H1 (cell line): ENCODE results near the gene PHLPP1. TPM values are rescaled to one million over a fixed set of nuclear protein-coding genes. Genes with fewer than 3 reads are reported as not detected.

ENCODE experiments used
- CTCF ChIA-PET: fragments of 300-600 bp; sonication (Branson Sonifier 250); formaldehyde crosslinking; loops from one replicate; lab custom pipeline; 2021; ENCODE audit not compliant: partially characterized antibody; lab: Charles Lee
- POLR2A ChIA-PET: fragments of 300-600 bp; sonication (Branson Sonifier 250); formaldehyde crosslinking; loops from one replicate; lab custom pipeline; 2021; ENCODE audit warnings: inconsistent platforms; ENCODE audit not compliant: partially characterized antibody; lab: Charles Lee
- DNase-seq, 2 experiments: peaks; one replicate each; pipeline versions ENCODE4 v3.0.0 to v3.0.0-alpha.2; 2010 to 2022; ENCODE audit warnings: low spot score in 2 of 2, low read depth in 1 of 2, mixed read lengths in 1 of 2
- FAIRE-seq: peaks from 2 replicates; lab custom pipeline; 2011; peaks lifted over from hg19 to GRCh38; lab: Jason Lieb, UNC
- H2AFZ ChIP-seq: 2 replicates; pipeline ENCODE4 v1.8.1; 2012; ENCODE audit warnings: low read length, inconsistent platforms
- H2AK5ac ChIP-seq: 2 replicates; pipeline ENCODE4 v1.6.1; 2013; ENCODE audit warnings: low read depth, low read length
- H2BK120ac ChIP-seq: replicated peaks from 2 replicates; pipeline ENCODE3; 2013; ENCODE audit warnings: low read depth, low read length, inconsistent platforms
- H2BK12ac ChIP-seq: 2 replicates; pipeline ENCODE4 v1.6.1; 2013; ENCODE audit warnings: low read depth, low read length
- H2BK15ac ChIP-seq: 2 replicates; pipeline ENCODE4 v1.6.1; 2013; ENCODE audit warnings: low read length
- H2BK20ac ChIP-seq: 2 replicates; pipeline ENCODE4 v1.6.1; 2013; ENCODE audit warnings: low read length
- H2BK5ac ChIP-seq: 2 replicates; pipeline ENCODE4 v1.6.1; 2013; ENCODE audit warnings: low read depth, low read length
- H3K14ac ChIP-seq: 2 replicates; pipeline ENCODE4 v1.6.1; 2013; ENCODE audit warnings: inconsistent platforms; ENCODE audit not compliant: insufficient read length
- H3K18ac ChIP-seq: 2 replicates; pipeline ENCODE4 v1.6.1; 2013; ENCODE audit warnings: low read length; ENCODE audit errors: extremely low read depth
- H3K23ac ChIP-seq: 2 replicates; pipeline ENCODE4 v1.6.1; 2013; ENCODE audit warnings: inconsistent platforms; ENCODE audit not compliant: insufficient read length
- H3K23me2 ChIP-seq: 2 replicates; pipeline ENCODE4 v1.6.1; 2013; ENCODE audit warnings: low read depth, low read length
- H3K27ac ChIP-seq: 2 replicates; pipeline ENCODE4 v1.6.1; 2011; ENCODE audit warnings: low read depth, low read length, inconsistent platforms
- H3K27me3 ChIP-seq, 4 experiments: replicated peaks in 1 of 4; 1 replicate in 1 of 4; 2 replicates in 3 of 4; pipeline versions ENCODE4 v1.6.1 to v1.8.1; 2011 to 2013; ENCODE audit warnings: low read length in 3 of 4, mild to moderate bottlenecking in 3 of 4, inconsistent platforms in 2 of 4, mixed read lengths in 2 of 4, moderate library complexity in 1 of 4; ENCODE audit not compliant: control insufficient read depth in 3 of 4, insufficient read depth in 3 of 4; ENCODE audit errors: extremely low read depth in 1 of 4
- H3K36me3 ChIP-seq, 4 experiments: 2 replicates each; pipeline versions ENCODE4 v1.6.1 to v1.8.1; 2011 to 2013; ENCODE audit warnings: mild to moderate bottlenecking in 4 of 4, low read length in 3 of 4, moderate library complexity in 2 of 4, control low read depth in 1 of 4, inconsistent platforms in 1 of 4; ENCODE audit not compliant: insufficient read depth in 4 of 4, control insufficient read depth in 2 of 4
- H3K4ac ChIP-seq: replicated peaks from 2 replicates; pipeline ENCODE3; 2013; ENCODE audit warnings: low read length, low read depth, mixed read lengths, inconsistent platforms; ENCODE audit not compliant: insufficient read length
- H3K4me1 ChIP-seq, 4 experiments: replicated peaks in 1 of 4; 1 replicate in 1 of 4; 2 replicates in 3 of 4; pipeline versions ENCODE4 v1.6.1 to v1.8.1; 2011 to 2013; ENCODE audit warnings: low read length in 3 of 4, inconsistent platforms in 2 of 4, mixed read lengths in 1 of 4; ENCODE audit not compliant: insufficient read depth in 4 of 4, control insufficient read depth in 3 of 4
- H3K4me2 ChIP-seq, 2 experiments: 2 replicates each; pipeline versions ENCODE4 v1.6.1 to v1.8.1; 2011 to 2013; ENCODE audit warnings: low read depth in 2 of 2, low read length in 2 of 2, control low read depth in 1 of 2, inconsistent platforms in 1 of 2, mild to moderate bottlenecking in 1 of 2; ENCODE audit not compliant: insufficient read depth in 1 of 2
- H3K4me3 ChIP-seq, 4 experiments: fragments of 200-600, 300-600 bp in 1 of 4; sonication (generic), shearing (Covaris generic), sonication (Bioruptor Twin) in 1 of 4; 2 replicates each; pipeline versions ENCODE4 v1.5.1 to v1.8.1; 2011 to 2016; ENCODE audit warnings: low read length in 4 of 4, low read depth in 3 of 4, control low read depth in 2 of 4, inconsistent platforms in 2 of 4, mild to moderate bottlenecking in 2 of 4, mixed read lengths in 1 of 4, moderate library complexity in 1 of 4; ENCODE audit not compliant: insufficient read depth in 2 of 4; ENCODE audit errors: extremely low read depth in 1 of 4
- H3K56ac ChIP-seq: replicated peaks from 2 replicates; pipeline ENCODE3; 2013; ENCODE audit warnings: low read depth, mild to moderate bottlenecking, mixed read lengths, low read length, inconsistent platforms; ENCODE audit not compliant: insufficient read length
- H3K79me1 ChIP-seq: 2 replicates; pipeline ENCODE4 v1.6.1; 2013; ENCODE audit warnings: low read depth, low read length, control low read depth
- H3K79me2 ChIP-seq, 2 experiments: 2 replicates each; pipeline versions ENCODE4 v1.6.1 to v1.8.1; 2012 to 2013; ENCODE audit warnings: low read length in 2 of 2, mild to moderate bottlenecking in 2 of 2, inconsistent platforms in 1 of 2; ENCODE audit not compliant: insufficient read depth in 2 of 2, control insufficient read depth in 1 of 2
- H3K9ac ChIP-seq, 4 experiments: replicated peaks in 1 of 4; 1 replicate in 1 of 4; 2 replicates in 3 of 4; pipeline versions ENCODE4 v1.6.1 to v1.8.1; 2011 to 2013; ENCODE audit warnings: low read depth in 3 of 4, low read length in 3 of 4, control low read depth in 2 of 4, mild to moderate bottlenecking in 2 of 4, moderate library complexity in 2 of 4, inconsistent platforms in 1 of 4; ENCODE audit errors: extremely low read depth in 1 of 4
- H3K9me3 ChIP-seq, 2 experiments: 2 replicates each; pipeline versions ENCODE4 v1.6.1 to v1.8.1; 2012 to 2013; ENCODE audit warnings: mild to moderate bottlenecking in 2 of 2, moderate library complexity in 2 of 2, control low read depth in 1 of 2, inconsistent platforms in 1 of 2, low read depth in 1 of 2, low read length in 1 of 2, mixed read lengths in 1 of 2; ENCODE audit not compliant: insufficient read depth in 2 of 2
- H4K20me1 ChIP-seq, 2 experiments: replicated peaks in 1 of 2; 2 replicates each; pipeline versions ENCODE3 to v1.8.1; 2011 to 2013; ENCODE audit warnings: inconsistent platforms in 2 of 2, low read length in 2 of 2, mild to moderate bottlenecking in 1 of 2; ENCODE audit not compliant: insufficient read depth in 2 of 2, control insufficient read depth in 1 of 2
- H4K5ac ChIP-seq: 2 replicates; pipeline ENCODE4 v1.6.1; 2013; ENCODE audit warnings: low read length, low read depth, mixed read lengths, inconsistent platforms; ENCODE audit not compliant: insufficient read length
- H4K8ac ChIP-seq: 2 replicates; pipeline ENCODE4 v1.8.0; 2013; ENCODE audit warnings: mild to moderate bottlenecking, moderate library complexity, low read length, inconsistent platforms; ENCODE audit not compliant: insufficient read depth; ENCODE audit errors: extremely low read depth
- H4K91ac ChIP-seq: replicated peaks from 2 replicates; pipeline ENCODE3; 2013; ENCODE audit warnings: low read length, mixed read lengths, inconsistent platforms; ENCODE audit not compliant: insufficient read length
- CTCF ChIP-seq, 3 experiments: IDR thresholded peaks; 1 replicate in 2 of 3; 2 replicates in 1 of 3; pipeline versions ENCODE4 v1.5.1 to v1.6.1; 2011; ENCODE audit warnings: low read length in 3 of 3, mild to moderate bottlenecking in 3 of 3, inconsistent platforms in 2 of 3, low read depth in 1 of 3, moderate library complexity in 1 of 3; ENCODE audit not compliant: insufficient read depth in 1 of 3; ENCODE audit errors: control extremely low read depth in 1 of 3
- WGBS, 2 experiments: shearing (Covaris generic) in 1 of 2; methylation state at CpG; one replicate each; pipeline versions ENCODE4 v1.1.6 to v1.1.7; 2013 to 2015; ENCODE audit warnings: low lambda C conversion rate in 2 of 2, mixed read lengths in 2 of 2, inconsistent platforms in 1 of 2, low coverage in 1 of 2, missing lambda C conversion rate in 1 of 2; ENCODE audit not compliant: insufficient replicate concordance in 2 of 2, insufficient coverage in 1 of 2, insufficient read length in 1 of 2; ENCODE audit errors: extremely low coverage in 1 of 2, missing lambda C conversion rate in 1 of 2; 5-methylcytosine and 5-hydroxymethylcytosine counted together
- polyA plus RNA-seq, 7 experiments: library from polyadenylated mRNA; depleted of rRNA in 3 of 7; stranded (reverse) in 5 of 7; unstranded in 2 of 7; fragments of >200 nt in 5 of 7; fragments of 200-250 nt in 2 of 7; gene quantifications; 1 replicate in 5 of 7; 2 replicates in 1 of 7; 4 replicates in 1 of 7; pipeline versions ENCODE4 v1.2.1 to v1.2.3, GENCODE V29; 2011 to 2013; ENCODE audit warnings: missing spikeins in 2 of 7, mixed read lengths in 2 of 7
- total RNA-seq: library from RNA; stranded (reverse); fragmentation: NEBNext Ultra II Directional; extraction: Animal tissue kit (Norgen Biotek cat#: 25700); gene quantifications from 2 replicates; pipeline ENCODE4 v1.2.1, GENCODE V29; 2021

PHLPP1 gene
- total and polyA plus RNA-seq, 2 of the 8 experiments (the other 6 are each of a cell fraction or from before 2014, with no cell fraction given), result 28.0 to 66.3 TPM

- ChIA-PET CTCF (interaction anchor here (0.8 to 2.2 kb wide), 6 partner anchors 9 to 206 kb away, joined by 3 to 8 read pairs (median 3); no protein-coding TSS in a partner anchor), POLR2A (interaction anchor here (0.8 to 2.0 kb wide), 4 partner anchors 10 to 30 kb away, joined by 3 to 7 read pairs (median 4); no protein-coding TSS in a partner anchor)
- Histone ChIP-seq H4K5ac (no peak overlapping the region), H3K79me2 (peaks cover 53 to 100% of the 10 kb centered on the region in 2 experiments), H2BK12ac (no peak overlapping the region; the same call in 1 of the 2 replicates), H3K27me3 (no peaks in the 10 kb centered on the region), H3K4me3 (no peak overlapping the region), H2BK15ac (no peak overlapping the region), H3K23ac (no peak overlapping the region), H4K91ac (no peak overlapping the region), H3K36me3 (peaks cover 0 to 12% (median 2%) of the 10 kb centered on the region in 4 experiments; a peak in 2 of 8 replicates), H3K14ac (no peak overlapping the region), H2AFZ (no peak overlapping the region), H2BK20ac (no peak overlapping the region), H4K20me1 (peaks cover 6 to 17% of the 10 kb centered on the region in 2 experiments), H2BK5ac (no peak overlapping the region), H3K9me3 (peaks cover 4 to 5% of the 10 kb centered on the region in 2 experiments; a peak in 3 of 4 replicates), H3K9ac (no peak overlapping the region), H3K4me2 (no peak overlapping the region; a peak in 1 of 4 replicates), H4K8ac (no peak overlapping the region), H3K4ac (no peak overlapping the region), H3K23me2 (no peaks in the 10 kb centered on the region; the same call in 1 of the 2 replicates), H2AK5ac (no peak overlapping the region), H3K79me1 (peaks cover 4% of the 10 kb centered on the region), H3K27ac (no peak overlapping the region), H3K4me1 (peaks cover 6 to 24% (median 17%) of the 10 kb centered on the region in 4 experiments), H3K18ac (no peak overlapping the region), H2BK120ac (no peak overlapping the region), H3K56ac (no peak overlapping the region)
- 83% methylated on average over 1 of the region's 1 CpG; no CpG with 5 or more reads in 1 of the 2 experiments for WGBS, 2 experiments
- DNase-seq (no peak), FAIRE-seq (no peak)
- no peak for TF ChIP-seq CTCF (IDR thresholded peaks at IDR 0.05; ENCODE audit: control extremely low read depth in 1 of 3, insufficient read depth in 1 of 3, low read depth in 1 of 3, low read length in 3 of 3)
These were observed 20.0 kb downstream of the PHLPP1 start for GRCh38 chr18:62735387-62735786.
